Activated CD4-positive, alpha-beta T cell treated with anti-CD3 and anti-CD28 coated beads, Interleukin-2, amount 10 ng/mL, durations not matched to agents 24 days and 14 days (primary cell): ENCODE data around the gene C15orf39. TPM values are rescaled to one million over a fixed set of nuclear protein-coding genes. Genes with fewer than 3 reads are reported as not detected.

Experiments used
- DNase-seq: peaks from one replicate; pipeline ENCODE4 v3.0.0; 2022
- H3K27ac Mint-ChIP-seq: one replicate; pipeline ENCODE4 v1.8.0; 2022; ENCODE audit warnings: mild to moderate bottlenecking, mixed read lengths
- H3K27me3 Mint-ChIP-seq: one replicate; pipeline ENCODE4 v1.8.0; 2022; ENCODE audit warnings: mixed read lengths
- H3K36me3 Mint-ChIP-seq: one replicate; pipeline ENCODE4 v1.8.0; 2022; ENCODE audit warnings: low read depth, mild to moderate bottlenecking, mixed read lengths
- H3K4me1 Mint-ChIP-seq: one replicate; pipeline ENCODE4 v1.8.0; 2021; ENCODE audit warnings: mixed read lengths
- H3K4me3 Mint-ChIP-seq: one replicate; pipeline ENCODE4 v1.8.0; 2022; ENCODE audit warnings: mild to moderate bottlenecking, moderate library complexity, mixed read lengths
- H3K9me3 Mint-ChIP-seq: one replicate; pipeline ENCODE4 v1.8.0; 2021; ENCODE audit warnings: mixed read lengths
- intact Hi-C: fragments of 100-400 bp; cut with micrococcal nuclease; formaldehyde crosslinking; loops from one replicate; pipeline ENCODE4 v1.15.1; 2023
- total RNA-seq: library from RNA; stranded (reverse); gene quantifications from 2 replicates; pipeline ENCODE4 v1.2.3, GENCODE V29; 2022

Gene C15orf39
- total RNA-seq, 1 donor from 2014 or later, result 43.2 TPM

DNA sequence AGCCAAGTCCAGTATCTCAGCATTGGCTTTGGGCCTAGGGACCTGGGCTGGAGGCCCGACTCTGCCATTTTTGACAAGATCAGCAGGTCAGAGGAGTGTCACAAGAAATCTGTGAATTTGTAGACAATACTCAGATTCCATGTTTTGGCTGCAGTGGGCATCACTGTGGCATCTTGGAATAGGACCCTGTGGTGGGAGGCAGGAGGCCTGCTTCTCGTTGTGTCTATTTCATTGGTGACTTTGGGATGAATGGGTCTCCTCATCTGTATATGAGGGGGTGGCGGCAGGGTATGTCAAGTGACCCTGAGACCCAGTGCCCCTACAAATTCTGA lies 3.3 kb downstream of the C15orf39 start:
- DNase-seq, result no peak
- Mint-ChIP-seq H3K27me3 (no peaks in the 10 kb centered on the region), H3K4me3 (peak overlapping the region; percentile 94), H3K4me1 (peaks cover 46% of the 10 kb centered on the region), H3K27ac (peak overlapping the region; percentile 90), H3K9me3 (no peaks in the 10 kb centered on the region), H3K36me3 (peaks cover 40% of the 10 kb centered on the region)
- intact Hi-C loops, result no loop called here

GRCh38 chr15:75206006-75206405 lies 4.3 kb downstream of the C15orf39 start:
- H3K27ac Mint-ChIP-seq, result no peak overlapping the region
- H3K4me1 Mint-ChIP-seq, result peaks cover 41% of the 10 kb centered on the region
- no peaks in the 10 kb centered on the region for H3K9me3 Mint-ChIP-seq
- DNase-seq, result no peak
- intact Hi-C loops, result no loop called here
- H3K27me3 Mint-ChIP-seq, result no peaks in the 10 kb centered on the region
- H3K4me3 Mint-ChIP-seq, result no peak overlapping the region
- H3K36me3 Mint-ChIP-seq, result peaks cover 47% of the 10 kb centered on the region

DNA sequence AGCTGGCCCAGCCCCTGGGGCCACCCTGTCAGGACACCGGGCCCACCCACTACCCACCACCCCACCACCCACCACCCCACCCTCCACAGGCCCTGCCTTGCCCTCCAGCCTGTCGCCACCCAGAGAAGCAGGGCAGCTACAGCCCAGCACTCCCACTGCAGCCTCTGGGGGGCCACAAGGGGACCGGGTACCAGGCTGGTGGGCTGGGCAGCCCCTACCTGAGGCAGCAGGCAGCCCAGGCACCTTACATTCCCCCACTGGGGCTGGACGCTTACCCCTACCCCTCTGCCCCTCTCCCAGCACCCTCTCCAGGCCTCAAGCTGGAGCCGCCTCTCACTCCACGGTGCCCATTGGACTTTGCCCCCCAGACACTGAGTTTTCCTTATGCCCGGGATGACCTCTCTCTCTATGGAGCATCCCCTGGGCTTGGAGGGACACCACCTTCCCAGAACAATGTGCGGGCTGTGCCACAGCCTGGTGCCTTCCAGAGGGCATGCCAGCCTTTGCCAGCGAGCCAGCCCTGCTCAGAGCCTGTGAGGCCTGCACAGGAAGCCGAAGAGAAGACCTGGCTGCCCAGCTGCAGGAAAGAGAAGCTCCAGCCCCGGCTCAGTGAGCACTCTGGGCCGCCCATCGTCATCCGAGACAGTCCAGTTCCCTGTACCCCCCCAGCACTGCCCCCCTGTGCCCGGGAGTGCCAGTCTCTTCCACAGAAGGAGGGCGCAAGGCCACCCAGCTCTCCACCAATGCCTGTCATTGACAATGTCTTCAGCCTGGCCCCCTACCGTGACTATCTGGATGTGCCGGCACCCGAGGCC lies 5.3 kb downstream of the C15orf39 start:
- H3K27me3 Mint-ChIP-seq, result no peaks in the 10 kb centered on the region
- H3K4me1 Mint-ChIP-seq, result peaks cover 39% of the 10 kb centered on the region

DNA sequence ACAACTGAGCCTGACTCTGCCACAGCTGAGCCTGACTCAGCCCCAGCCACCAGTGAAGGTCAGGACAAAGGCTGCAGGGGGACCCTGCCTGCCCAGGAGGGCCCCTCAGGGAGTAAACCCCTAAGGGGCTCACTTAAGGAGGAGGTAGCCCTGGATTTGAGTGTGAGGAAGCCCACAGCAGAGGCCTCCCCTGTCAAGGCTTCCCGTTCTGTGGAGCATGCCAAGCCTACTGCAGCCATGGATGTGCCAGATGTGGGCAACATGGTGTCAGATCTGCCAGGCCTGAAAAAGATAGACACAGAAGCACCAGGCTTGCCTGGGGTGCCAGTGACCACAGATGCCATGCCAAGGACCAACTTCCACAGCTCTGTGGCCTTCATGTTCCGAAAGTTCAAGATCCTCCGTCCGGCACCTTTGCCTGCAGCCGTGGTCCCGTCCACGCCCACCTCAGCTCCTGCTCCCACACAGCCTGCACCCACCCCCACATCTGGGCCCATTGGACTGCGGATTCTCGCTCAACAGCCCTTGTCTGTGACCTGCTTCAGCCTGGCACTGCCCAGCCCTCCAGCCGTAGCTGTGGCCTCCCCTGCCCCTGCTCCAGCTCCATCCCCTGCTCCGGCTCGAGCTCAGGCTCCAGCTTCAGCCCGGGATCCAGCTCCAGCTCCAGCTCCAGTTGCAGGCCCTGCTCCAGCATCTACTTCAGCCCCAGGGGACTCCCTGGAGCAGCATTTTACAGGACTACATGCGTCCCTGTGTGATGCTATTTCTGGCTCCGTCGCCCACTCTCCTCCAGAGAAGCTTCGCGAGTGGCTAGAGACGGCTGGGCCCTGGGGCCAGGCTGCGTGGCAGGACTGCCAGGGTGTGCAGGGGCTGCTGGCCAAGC lies 6.2 kb downstream of the C15orf39 start:
- peaks cover 39% of the 10 kb centered on the region for H3K4me1 Mint-ChIP-seq
- H3K27me3 Mint-ChIP-seq, result no peaks in the 10 kb centered on the region
- peaks cover 56% of the 10 kb centered on the region for H3K36me3 Mint-ChIP-seq
- no peak for DNase-seq
- no peak overlapping the region for H3K4me3 Mint-ChIP-seq
- no peaks in the 10 kb centered on the region for H3K9me3 Mint-ChIP-seq
- intact Hi-C loops, result no loop called here
- no peak overlapping the region for H3K27ac Mint-ChIP-seq

More for the DNA sequence above, 5.3 kb downstream of the C15orf39 start:
- Mint-ChIP-seq H3K9me3 (no peaks in the 10 kb centered on the region), H3K27ac (no peak overlapping the region), H3K4me3 (no peak overlapping the region), H3K36me3 (peaks cover 49% of the 10 kb centered on the region)
- DNase-seq, result no peak
- intact Hi-C loops, result no loop called here

GRCh38 chr15:75208501-75209288 lies 7.0 kb downstream of the C15orf39 start:
- H3K4me1 Mint-ChIP-seq, result peaks cover 33% of the 10 kb centered on the region
- no peak overlapping the region for H3K27ac Mint-ChIP-seq
- no peaks in the 10 kb centered on the region for H3K9me3 Mint-ChIP-seq
- H3K36me3 Mint-ChIP-seq, result peaks cover 53% of the 10 kb centered on the region
- peak overlapping the region; percentile 19 for H3K4me3 Mint-ChIP-seq
- DNase-seq, result no peak
- H3K27me3 Mint-ChIP-seq, result no peaks in the 10 kb centered on the region
- intact Hi-C loops, result no loop called here

GRCh38 chr15:75209289-75209676 lies 7.6 kb downstream of the C15orf39 start:
- Mint-ChIP-seq H3K27me3 (no peaks in the 10 kb centered on the region), H3K27ac (no peak overlapping the region), H3K4me1 (peaks cover 27% of the 10 kb centered on the region), H3K4me3 (peak overlapping the region; percentile 19), H3K9me3 (no peaks in the 10 kb centered on the region), H3K36me3 (peaks cover 53% of the 10 kb centered on the region)
- DNase-seq, result no peak
- intact Hi-C loops, result no loop called here

DNA sequence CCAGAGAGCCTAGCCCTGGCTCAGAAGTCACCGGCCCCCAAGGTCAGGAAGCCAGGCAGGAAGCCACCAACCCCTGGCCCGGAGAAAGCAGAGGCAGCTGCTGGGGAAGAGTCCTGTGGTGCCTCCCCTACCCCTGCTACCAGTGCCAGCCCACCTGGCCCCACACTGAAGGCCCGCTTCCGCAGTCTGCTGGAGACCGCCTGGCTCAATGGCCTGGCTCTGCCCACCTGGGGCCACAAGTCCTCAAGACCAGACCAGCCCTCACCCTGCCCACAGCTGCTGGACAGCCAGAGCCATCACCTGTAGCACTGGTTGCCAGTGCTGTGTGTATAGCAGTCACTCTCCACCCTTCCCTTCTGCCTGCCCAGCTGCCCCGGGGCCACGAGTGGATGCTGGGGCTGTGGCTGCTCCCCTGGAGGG lies 9.1 kb downstream of the C15orf39 start:
- no peak overlapping the region for H3K27ac Mint-ChIP-seq
- peaks cover 46% of the 10 kb centered on the region for H3K36me3 Mint-ChIP-seq
- H3K27me3 Mint-ChIP-seq, result no peaks in the 10 kb centered on the region
- intact Hi-C loops, result no loop called here
- DNase-seq, result no peak
- H3K9me3 Mint-ChIP-seq, result no peaks in the 10 kb centered on the region
- peaks cover 16% of the 10 kb centered on the region for H3K4me1 Mint-ChIP-seq
- H3K4me3 Mint-ChIP-seq, result no peak overlapping the region

- Mint-ChIP-seq H3K4me1 (peaks cover 16% of the 10 kb centered on the region), H3K36me3 (peaks cover 39% of the 10 kb centered on the region), H3K27ac (no peak overlapping the region), H3K9me3 (no peaks in the 10 kb centered on the region), H3K4me3 (no peak overlapping the region), H3K27me3 (no peaks in the 10 kb centered on the region)
- no peak for DNase-seq
- intact Hi-C loops, result no loop called here
These were observed 9.9 kb downstream of the C15orf39 start for GRCh38 chr15:75211436-75212199.

DNA sequence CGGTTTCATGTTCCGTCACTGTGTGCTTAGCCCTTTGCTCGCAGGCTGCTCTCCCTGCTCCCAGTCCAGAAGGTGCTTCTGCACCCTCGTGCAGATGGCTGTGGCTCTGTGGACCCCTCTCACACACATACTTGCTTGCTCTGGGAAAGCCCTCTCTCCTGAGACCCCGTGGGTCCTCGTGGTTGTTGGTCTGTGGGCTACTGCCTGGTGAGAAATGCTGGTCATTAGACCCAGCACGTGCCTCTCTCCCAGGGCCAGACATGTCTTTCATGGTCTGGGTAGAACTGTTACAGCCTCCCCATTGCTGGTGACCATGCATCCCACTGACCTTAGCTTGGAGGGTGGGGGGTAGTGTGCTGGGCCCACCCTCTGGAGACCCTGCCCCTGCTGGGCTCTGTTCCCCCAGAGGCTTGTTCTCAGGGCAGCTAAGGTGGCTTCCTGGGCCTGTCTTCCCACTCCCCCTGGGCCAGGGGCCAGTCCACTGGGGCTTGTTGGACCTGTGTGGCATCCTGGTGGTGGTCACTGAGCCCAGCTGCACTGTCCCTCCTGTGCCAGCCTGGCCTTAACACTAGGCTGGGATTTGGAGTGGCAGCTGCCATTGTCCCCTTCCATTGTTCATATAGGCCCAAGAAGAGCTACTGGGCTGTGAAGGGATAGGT lies 10.6 kb downstream of the C15orf39 start:
- H3K4me3 Mint-ChIP-seq, result no peak overlapping the region

GRCh38 chr15:75213212-75213767 lies 11.6 kb downstream of the C15orf39 start:
- H3K4me1 Mint-ChIP-seq, result peaks cover 16% of the 10 kb centered on the region
- H3K27ac Mint-ChIP-seq, result no peak overlapping the region
- H3K36me3 Mint-ChIP-seq, result peaks cover 29% of the 10 kb centered on the region
- H3K9me3 Mint-ChIP-seq, result no peaks in the 10 kb centered on the region
- no peaks in the 10 kb centered on the region for H3K27me3 Mint-ChIP-seq
- no peak for DNase-seq
- no peak overlapping the region for H3K4me3 Mint-ChIP-seq
- intact Hi-C loops, result no loop called here

More for the DNA sequence above, 10.6 kb downstream of the C15orf39 start:
- no peak overlapping the region for H3K27ac Mint-ChIP-seq
- peaks cover 35% of the 10 kb centered on the region for H3K36me3 Mint-ChIP-seq
- H3K27me3 Mint-ChIP-seq, result no peaks in the 10 kb centered on the region
- intact Hi-C loops, result no loop called here
- H3K9me3 Mint-ChIP-seq, result no peaks in the 10 kb centered on the region
- no peak for DNase-seq
- H3K4me1 Mint-ChIP-seq, result peaks cover 16% of the 10 kb centered on the region

- DNase-seq, result no peak
- Mint-ChIP-seq H3K27me3 (no peaks in the 10 kb centered on the region), H3K27ac (no peak overlapping the region), H3K4me1 (peaks cover 16% of the 10 kb centered on the region), H3K4me3 (no peak overlapping the region), H3K36me3 (peaks cover 29% of the 10 kb centered on the region), H3K9me3 (no peaks in the 10 kb centered on the region)
- intact Hi-C loops, result no loop called here
These were observed 12.1 kb downstream of the C15orf39 start for GRCh38 chr15:75213768-75214221.

DNA sequence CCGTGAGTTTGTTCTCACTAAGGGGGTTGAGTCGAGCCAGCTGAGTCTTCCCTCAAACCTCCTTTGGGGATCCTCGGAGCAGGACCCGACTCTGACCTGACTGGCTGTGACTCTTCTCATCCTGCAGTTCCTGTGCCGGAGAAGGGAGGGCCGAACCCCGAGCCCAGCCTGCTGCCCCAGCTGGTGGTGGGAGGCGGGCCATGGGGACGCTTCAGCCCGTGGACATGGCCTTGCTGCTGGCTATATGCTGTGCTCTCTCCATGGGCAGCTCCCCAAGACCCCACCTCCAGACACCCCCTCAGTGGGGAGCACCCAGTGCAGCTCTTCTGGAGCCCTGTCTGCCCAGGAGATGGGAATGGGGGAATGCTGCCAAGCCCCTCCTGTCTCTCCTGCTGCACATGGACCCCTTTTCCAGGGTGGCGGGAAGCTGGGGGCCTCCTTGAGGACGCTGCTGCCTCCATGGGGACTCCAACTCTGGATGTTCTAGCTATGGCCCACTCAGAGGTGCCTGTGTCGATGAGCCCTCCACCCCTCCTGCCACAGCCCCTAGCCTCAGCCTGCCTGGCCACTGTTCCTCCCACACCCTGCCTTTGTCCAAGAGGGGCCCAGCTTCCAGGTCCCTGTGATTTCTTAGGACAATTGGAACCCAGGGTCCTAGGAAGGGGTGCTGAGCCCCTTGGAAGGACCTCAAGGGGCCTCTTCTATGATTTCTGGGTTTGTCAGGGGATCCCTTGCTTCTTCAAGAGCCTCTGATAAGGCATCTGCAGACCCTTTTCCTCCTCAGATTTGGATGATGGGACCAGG lies 12.8 kb downstream of the C15orf39 start:
- H3K4me1 Mint-ChIP-seq, result peaks cover 10% of the 10 kb centered on the region
- DNase-seq, result no peak
- H3K9me3 Mint-ChIP-seq, result no peaks in the 10 kb centered on the region
- peaks cover 22% of the 10 kb centered on the region for H3K36me3 Mint-ChIP-seq
- H3K27ac Mint-ChIP-seq, result no peak overlapping the region
- no peak overlapping the region for H3K4me3 Mint-ChIP-seq
- H3K27me3 Mint-ChIP-seq, result no peaks in the 10 kb centered on the region
- intact Hi-C loops, result no loop called here
